Measurements from ENCODE around the gene GGT6.

The GGT6 gene

DNA sequence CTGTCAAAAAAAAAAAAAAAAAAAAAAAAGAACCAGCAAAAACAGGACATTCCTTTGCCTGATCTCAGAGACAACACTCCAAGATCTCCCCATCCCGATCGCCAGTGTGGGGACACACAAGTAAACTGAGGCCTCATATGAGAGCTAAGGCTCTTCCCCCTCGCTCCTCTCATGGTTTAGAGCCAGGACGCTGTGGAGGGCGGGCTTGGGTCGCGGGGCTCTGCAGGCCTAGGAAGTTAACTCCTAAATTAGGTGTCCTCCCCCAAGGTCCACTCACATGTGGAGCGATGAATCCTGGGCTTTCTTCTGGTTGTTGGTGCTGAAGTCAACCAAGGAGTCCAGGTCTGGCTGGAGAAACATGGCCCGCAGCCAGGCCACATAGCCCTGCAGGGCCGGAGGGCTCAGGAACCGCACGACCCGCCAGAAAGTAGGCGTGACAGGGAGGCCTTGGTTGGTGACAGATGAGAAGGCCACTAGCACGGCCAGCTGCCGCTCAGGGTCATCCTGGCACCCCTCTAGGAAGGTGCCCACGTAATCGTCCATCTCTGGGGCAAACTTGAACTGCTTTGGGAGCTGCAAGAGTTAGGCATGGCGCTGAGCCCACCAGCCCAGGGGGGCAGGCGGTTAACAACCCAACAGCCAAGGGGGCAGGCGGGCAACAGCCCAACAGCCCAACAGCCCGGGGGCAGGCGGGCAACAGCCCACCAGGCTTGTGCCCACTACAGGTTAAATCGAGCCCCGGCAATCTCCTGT lies 10.4 kb downstream of the GGT6 start:
- no peak for DNase-seq

DNA sequence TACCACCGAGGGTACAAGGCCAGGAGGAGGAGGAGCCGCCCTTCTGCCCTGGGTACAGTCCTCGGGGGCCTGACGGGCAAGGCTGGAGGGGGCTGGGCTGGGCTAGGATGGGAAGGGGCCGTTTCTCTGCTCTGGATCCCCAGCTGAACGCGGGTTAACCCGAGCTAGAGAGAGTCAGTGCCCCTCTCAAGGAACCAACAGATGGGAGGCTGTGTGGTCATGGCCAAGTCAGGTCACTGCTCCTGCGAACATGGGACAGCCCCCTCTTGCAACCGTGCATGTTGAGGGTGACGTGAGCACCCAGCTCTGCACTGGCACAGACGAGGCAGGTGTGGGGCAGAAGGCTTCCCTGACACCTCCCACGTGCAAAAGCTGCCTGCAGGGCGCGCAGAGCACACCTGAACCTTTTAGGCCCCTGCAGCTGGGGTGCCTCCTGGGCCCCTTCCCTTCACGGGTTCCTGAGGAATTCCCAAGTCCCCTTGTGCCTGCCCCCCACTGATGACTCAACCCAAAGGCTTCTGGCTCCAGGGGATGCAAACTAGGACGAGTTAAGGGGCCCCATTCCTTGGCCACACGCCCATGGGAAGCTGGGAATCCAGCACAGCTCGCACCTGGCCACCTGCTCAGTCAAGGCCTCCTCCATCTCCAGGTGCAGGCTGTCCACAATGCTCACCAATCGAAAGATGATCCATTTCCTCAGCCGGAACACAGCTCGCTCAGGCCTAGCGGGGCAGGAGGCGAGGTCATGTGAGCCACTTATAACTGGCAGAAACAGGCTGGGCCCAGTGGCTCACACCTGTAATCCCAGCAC lies 11.5 kb downstream of the GGT6 start:
- no peak for DNase-seq

DNA sequence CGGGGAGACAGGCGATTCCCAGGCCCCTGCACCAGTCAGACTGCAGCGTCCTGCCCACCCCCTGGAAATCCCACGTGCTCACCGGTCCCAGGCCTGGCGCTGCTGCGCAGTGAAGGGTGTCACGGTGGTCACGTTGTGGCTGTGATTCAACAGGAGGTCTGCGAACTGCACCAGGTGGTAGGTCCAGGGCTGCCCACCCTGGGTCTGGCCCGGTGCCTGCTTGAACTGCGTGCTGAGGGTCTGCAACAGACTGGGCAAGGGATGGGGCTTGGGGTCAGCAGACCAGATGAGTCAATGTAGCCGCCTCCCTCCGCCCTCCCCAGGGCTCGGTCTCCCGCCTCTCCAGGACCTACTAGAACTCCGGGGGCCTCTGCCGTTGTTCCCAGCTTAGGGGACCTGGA lies 12.3 kb downstream of the GGT6 start:
- DNase-seq, result no peak

DNA sequence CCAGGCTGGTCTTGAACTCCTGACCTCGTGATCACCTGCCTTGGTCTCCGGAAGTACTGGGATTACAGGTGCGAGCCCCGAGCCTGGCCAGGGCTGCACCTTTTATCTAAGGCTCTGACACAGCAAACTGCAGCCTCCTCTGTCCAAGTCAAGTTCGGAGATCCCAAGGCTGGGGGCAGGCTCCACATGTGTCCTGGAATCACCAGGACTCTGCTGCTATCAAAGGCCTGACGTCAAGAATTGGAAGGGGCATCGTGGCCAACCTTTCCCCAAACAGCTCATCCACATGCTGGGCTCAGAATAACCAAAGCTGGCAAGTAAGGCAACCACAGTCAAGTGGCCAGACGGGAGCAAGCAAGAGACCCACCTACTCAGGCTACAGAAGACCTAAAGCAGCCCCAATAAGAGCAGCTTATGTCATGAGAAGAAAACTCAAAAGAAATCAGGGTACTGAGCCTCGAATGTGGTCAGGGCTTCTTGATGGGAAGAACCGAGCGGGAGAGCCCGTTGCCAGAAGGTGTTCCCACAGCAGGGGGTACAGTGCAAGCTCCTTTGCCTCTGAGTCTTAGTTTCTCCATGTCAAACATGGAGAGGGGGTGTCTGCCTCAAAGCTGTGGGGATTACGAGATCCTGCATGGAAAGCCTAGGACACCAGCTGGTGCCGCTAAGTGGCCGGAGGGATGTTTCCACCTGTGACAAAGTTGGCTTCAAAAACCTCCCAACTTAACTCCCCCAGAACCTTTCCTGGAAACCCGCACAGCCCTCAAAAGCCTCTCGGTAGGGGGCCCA lies 13.1 kb downstream of the GGT6 start:
- no peak for DNase-seq

DNA sequence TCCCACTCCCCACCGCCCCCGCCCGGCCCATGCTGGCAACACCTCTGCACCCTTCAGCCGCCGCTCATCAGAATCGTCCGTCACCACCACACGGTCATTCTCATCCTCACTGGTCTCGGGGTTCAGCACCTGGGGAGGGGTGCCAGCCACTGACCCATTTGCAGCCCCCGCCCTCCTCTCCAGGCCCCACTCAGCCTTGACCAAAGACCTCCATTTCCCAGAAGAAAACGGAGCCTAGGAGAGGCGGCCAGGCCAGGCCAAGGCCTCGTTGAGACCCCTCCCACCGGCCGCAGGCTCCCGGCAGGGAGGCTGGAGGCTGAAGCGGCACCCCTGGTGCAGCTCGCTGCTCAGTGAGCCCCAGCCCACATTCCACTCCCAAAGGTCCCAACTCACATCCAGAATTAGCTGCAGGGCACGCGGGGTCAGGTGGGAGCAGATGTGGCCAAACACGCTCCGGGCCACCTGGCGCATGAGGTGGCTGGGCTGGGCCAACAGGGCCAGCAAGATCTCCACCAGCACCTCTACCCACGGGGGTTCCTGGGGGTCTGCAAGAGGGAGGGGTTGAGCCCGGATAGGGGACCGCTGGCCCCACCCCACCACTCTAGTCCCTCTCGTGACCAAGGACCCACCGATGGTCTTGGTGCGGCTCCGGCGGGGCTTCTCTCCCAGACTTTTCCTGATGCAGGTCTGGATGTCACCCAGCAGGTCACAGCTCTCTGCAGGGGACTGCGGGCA lies 15.0 kb downstream of the GGT6 start:
- DNase-seq, result no peak

DNA sequence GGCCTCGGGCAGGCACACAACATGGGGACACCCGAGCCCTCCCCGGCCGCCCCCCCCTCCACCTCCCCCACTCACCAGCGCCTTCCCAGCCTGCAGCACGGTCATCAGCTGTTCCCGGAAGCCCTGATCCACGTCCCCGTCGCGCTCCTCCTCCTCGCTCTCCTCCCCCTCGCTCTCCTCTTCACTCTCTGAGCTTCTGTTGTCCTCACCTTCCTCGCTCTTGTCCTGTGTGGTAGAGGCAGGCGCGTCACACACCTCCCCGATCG lies 15.5 kb downstream of the GGT6 start:
- DNase-seq, result no peak

DNA sequence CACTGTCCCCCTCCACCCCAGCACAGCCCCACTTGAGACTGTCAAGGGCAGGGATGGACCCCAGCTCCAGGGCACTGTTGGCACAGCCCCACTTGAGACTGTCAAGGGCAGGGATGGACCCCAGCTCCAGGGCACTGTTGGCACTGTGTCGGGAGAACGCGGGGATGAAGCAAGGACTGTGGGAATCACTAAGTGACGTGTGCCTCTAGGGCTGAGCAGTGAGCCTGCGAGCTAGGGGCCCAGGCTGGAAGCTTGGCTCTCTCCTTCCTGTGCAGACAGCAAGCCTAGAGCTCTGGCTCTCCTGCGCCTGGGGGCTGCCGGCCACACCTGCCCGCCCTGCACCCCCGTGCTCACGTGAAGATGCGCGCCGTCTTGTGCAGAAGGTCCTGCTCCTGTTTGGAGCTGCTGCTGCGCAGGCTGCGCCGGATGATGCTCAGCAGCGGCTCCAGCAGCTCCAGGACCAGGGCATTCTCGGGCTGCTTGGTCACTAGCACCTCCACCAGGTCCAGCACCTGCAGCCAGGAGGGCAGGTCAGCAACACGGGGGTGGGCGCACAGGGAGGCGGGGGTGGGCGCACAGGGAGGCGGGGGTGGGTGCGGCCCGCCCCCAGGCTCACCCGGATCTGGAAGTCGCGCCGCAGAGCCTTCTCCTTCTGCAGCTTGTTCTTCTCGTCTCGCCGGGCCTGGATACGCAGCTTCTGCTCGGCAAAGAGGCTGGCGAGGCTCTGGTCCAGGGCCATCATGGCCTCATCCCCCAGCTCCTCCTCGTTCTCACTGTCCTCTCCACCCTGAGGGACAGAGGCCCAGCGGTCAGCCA lies 16.0 kb downstream of the GGT6 start:
- DNase-seq, result no peak

DNA sequence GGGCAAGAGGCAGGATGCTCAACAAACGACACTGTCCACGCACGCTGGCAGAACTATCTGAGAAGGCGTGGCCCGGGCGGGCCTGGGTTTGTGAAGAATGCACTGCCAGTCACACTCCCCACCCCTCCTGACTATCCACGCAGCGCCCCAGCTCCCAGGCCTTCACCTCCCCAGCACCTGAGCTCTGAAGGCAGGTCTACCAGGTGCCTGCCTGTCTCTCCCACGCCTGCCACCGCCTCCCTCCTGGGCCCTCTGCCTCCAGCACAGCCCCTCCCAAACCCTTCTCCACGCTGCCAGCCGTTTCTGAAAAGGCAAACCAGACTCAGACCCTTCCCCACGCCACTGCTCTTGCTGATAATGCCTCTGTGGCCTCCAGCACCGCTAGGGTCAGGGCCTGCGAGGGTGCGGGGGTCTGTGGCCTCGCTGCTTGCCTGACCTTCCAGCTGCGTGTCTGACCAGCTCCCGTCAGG lies 16.8 kb downstream of the GGT6 start:
- DNase-seq, result no peak

DNA sequence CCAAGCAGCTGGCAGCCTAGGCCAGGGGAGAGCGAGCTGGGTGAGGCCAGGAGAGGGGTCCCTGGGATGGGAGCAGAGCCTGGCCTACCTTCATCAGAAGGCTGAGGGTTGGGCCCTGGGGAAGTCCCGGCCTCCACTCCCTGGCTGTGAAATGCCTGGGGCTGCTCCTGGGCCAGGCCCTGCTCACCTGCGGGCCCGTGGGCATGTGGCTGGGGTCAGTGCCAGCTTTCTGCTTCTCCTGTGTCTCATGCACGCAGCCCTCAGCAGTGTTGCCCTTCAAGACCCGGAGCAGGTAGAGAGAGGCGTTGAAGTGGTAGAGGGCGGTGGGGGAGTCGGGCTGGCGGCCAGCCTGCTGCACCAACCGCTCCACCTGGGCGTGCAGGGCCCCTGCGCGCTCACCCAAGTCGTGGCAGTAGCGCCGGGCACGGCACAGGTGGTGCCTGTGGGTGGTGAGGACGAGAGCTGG lies 17.6 kb downstream of the GGT6 start:
- no peak for DNase-seq

DNA sequence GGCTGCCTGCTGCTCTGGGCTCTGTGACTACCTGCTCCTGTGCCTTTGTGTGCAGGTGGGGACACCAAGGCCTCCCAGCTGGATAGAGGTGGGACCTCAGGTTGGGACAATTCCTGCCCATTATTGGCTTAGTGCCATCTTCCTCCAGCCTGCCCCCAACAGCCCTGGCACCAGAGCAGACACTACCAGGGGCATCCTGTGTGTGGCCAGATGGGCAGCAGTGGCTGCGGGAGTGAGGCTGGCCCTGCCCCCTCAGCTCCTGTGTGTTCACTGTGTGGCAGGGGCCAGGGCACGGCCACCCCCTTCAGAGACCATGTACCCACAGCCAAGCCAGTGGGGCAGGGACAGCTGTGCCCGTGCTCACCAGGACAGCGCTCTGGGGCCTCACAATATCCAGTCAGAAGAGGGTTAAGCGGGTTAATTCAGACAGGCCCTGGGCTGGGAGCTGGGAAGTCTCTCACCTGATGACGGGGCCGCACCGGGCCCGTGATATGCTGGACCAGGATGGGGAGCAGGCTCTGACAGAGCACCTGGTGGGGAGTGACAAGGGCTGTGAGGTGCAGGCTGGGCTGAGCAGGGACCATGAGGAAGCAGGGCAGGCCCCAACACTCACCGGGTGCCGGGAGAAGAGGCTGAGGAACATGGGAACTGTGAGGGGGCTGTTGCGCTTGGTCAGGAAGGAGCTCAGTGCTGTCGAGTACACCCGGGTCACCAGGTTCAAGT lies 18.2 kb downstream of the GGT6 start:
- no peak for DNase-seq

DNA sequence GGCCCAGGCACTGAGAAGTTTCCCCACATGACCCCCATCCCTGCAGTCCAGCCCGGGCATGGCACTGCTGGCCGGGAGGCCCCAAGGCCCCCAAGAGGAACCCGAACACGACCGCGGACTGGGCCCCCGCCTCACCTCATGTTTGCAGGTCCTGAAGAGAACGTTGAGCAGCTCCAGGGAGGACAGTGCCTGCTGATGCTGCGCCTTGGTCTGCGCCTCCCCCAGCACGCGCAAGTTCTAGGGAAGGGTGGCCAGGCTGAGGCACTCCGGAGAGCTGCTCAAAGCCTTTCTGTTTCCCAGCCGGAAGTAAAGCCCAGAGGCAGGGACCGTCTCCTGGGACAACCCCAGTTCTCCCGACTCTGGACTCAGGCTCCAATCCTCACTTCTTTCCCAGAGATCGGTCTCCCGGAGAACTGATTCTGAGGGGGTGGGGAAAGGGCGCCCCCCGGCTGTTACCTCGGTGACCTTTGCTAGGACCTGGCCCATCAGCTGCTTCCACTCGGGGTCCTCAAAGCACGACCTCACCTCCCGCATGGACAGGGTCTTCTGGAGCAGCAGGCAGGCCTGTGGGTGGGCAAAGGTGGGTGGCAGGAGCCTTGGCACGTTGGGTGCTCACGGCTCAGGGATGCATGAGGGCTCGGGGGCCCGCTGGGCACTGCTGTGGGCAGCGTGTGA lies 18.9 kb downstream of the GGT6 start:
- no peak for DNase-seq

DNA sequence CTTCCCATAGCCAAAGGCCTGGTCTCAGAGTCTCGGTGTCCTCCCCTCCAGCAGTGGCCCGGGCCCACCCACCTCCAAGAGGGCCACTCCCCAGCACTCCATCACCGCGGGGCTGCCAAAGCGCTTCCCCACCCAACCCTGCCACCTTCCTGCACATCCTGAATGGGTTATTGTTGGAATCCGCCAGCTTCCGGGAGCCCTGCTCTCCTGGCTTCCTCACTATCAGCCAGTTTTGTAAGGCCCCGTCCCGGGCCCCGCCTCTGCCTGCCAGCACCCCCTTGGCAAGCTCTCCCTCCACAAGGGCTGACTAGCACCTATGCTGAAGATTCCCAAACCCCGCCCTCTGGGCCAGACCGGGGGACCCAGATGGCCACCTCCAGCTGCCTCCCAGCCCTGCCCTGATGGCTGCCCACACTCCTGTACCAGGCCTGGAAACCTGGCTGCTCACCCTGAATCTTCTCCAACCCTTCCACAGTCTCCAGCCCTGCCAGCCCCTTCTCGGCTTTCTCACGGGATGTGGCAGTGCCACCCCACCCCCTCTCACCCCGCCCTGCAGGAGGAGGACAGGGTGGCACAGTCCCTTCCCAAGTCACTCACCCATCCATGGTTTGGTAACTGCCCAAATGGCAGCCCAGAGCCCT lies 19.6 kb downstream of the GGT6 start:
- no peak for DNase-seq

DNA sequence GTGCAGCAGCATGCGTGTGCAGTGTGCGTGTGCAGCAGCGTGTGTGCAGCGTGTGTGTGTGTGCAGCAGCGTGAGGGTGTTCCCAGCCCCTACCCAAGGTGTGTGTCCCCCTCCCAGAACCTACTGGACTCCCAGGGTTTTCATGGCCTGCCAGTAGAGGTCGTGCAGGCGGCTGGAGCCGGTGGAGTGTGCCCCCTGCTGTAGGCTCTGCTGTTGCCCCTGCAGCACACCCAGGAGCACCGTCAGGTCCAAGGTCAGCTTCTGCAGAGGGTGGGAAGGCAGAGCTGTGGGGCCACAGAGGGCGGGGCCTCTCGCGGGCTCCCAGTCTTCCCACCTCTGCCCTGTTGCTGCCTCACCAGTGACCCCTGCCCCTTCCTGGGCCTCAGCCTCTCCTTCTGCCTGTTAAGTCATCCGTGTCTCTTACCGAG lies 20.1 kb downstream of the GGT6 start:
- DNase-seq, result no peak

DNA sequence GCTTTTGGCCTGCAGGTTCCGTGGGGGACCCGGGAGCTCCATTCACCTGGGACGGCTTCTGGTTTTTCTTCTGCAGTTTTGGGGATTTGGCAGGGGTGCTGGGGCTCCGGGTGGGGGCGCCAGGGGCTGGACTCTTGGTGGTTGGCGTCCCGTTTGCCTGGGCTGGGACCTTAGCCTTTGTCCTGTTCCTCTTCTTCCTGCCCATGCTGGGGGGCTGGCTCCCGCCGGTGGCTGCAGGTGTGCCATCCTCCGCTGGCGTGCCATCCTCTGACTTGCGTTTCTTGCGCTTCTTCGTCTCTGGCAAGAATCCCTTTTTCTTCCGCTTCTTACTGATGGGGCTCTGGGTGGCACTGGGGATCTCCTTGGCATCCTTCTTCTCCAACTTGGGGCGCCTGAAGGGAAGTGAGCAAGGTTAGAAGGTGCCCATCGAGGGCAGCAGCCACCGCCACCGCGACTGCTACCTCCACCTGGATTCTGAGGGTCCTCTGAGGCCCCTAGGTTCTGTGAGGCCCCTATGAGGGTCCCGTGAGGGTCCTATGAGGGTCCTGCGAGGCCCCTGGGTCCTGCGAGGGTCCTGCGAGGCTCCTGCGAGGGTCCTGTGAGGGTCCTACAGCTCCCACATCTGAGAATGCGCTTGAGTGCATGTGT lies 20.7 kb downstream of the GGT6 start:
- no peak for DNase-seq

DNA sequence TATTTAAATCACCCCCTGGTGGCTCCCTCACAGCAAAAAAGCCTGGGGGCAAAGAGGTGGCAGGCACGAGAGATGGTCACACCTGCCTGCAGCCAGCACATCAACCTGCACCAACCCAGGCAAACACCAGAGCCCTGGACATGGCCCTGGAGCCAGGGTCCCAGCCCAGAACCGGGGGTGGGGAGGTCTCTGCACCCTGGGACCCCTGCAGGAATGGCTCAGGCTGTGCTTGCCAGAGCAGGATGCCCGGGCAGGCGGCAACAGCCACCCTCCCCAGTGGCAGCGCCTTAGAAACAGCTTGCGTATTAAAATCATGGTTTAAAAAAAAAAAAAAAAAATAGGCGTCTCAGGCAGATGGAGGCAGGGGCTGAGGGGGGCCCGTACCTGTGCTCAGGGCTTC lies 21.4 kb downstream of the GGT6 start:
- no peak for DNase-seq

DNA sequence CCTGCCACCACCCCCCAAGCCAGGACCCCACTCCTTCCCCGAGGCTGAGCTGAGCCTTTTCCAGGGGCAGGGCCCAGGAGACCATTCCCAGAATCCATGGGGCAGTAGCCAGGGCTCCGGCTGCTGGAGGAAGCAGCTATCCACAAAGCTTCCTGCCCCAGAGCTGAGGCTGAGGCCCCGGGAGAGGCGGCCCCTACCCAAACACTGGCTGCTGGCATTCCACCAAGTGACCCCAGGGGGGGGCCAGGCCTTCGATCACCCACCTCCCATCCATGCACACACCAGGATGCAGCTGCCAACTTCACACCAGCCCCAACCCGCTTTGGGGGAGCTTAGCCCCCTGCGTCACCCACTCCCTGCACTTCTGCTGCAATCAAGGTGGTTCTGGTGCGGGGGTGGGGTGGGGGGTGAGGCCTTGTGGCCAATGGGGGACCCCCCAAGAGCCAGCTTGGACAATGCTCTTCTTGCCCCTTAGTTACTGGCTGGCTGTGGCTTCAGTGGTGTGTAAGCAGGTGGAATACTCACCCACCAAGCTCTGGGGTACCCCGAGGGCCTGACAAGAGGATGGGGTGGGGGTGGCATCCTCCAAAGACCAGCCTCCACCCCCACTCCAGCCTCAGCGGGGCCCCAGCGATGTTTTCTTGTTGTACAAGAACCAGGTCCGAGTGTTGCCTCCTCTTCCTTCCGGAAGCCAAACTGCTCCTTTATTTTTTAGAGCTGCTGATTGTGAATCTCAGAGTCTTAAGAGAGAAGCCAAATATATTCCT lies 22.0 kb downstream of the GGT6 start:
- DNase-seq, result no peak

DNA sequence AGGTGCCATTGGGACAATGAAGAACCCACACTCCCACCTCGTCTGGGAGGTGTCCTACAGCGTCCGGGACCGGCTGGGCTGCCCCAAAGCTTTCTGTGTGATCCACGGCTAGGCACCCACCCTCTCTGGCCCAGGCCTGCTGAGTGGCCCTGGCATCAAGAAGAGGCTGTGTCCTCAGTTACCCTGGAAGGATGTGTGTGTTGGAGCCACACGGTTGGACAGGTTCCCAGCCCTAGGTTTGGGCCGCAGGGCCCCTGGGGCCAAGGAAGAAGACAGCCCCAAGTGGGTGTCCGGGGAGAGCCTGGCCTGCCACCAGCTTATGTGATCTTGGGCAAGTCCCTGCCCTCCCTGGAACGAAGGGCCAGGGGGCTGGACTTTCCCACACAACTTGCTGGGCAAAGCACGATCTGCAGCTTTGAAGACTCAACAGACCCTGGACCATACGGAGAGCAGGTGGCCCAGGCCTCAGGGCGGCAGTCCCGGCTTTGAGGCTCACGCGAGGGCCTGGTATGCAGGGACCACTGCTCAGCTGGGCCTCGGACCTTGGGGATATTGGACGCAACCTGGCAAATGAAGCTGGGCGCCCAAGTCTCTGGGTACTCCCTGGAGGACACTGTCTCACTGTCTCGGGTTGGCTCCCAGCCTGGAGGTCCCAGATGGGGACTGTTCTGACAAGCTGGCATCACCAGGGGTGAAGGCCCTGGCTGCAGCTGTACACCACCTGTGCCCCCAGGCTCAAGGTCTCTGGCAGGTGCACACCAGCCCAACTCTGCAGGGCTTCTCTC lies 22.7 kb downstream of the GGT6 start:
- no peak for DNase-seq

Data from NCI-H146 (cell line).